HG02970 (cell line): ENCODE results near the gene TNXB.
"Not testable (repeated sequence)": the region's sequence is repeated elsewhere in the genome, so short reads cannot be mapped to it uniquely, and the experiment has no call there.

ENCODE experiments used
- ATAC-seq: cut with Tn5 transposase; IDR thresholded peaks from one replicate; pipeline ENCODE4 v1.9.1; 2021; ENCODE audit warnings: mild to moderate bottlenecking, moderate library complexity, moderate number of reproducible peaks; ENCODE audit not compliant: unreplicated experiment, low FRiP score

The TNXB gene

DNA sequence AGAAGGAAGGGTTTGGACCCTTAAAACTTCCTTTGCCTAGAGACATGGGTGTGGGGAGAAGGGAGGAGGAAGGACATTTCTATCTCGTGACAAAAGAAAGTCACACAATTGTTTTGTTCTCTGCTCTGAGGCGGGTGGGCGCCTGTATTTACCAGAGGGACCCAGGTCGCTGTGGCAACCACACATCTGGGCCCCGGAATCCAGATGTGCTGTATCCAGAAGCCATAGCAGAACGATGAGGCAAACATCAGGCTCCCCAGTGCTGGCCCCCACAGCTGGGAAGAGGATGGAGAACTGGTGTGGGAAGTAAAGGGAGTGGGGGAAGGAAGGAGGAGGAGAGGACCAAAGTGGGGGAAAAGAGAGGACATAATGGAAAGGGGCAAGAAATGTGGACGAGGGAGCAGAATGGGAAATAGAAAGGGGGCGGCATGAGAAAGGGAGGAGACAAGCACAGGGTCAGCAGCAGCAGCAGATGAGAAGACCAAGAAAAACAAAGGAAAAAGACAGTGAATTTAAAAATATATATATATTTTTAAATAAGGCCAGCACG lies 3.4 kb upstream of the TNXB start:
- no peak for ATAC-seq

DNA sequence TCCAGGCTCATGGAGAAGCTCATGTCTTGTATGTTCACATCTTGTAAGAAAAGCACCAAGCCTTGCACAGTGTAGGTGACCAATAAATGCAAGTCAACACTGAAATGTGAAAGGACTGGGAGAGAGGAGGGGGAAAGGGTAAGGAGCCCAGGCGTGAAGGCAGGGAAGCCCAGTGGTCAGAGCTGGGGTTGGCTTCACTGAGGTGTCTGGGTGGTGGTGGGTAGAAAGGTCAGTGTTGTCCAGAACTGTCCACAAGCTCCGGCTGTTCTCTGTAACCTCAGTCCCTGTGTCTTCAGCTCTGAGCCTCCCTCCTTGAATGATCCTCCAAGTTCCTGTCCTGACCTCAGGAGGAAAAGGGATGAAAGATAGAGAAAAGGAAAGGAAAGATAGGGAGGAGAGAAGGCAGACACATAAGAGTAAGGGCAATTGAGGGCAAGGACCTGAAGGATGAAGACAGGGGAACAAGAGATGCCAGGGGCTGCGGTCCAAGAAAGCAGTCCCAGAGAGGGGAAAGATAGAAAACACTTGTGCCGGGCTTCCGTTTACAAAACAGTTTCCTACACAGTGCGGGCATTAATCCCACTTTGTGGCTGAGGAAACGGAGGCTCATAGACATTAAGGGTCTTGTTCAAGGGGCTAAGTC lies 2.4 kb upstream of the TNXB start:
- ATAC-seq: no peak

DNA sequence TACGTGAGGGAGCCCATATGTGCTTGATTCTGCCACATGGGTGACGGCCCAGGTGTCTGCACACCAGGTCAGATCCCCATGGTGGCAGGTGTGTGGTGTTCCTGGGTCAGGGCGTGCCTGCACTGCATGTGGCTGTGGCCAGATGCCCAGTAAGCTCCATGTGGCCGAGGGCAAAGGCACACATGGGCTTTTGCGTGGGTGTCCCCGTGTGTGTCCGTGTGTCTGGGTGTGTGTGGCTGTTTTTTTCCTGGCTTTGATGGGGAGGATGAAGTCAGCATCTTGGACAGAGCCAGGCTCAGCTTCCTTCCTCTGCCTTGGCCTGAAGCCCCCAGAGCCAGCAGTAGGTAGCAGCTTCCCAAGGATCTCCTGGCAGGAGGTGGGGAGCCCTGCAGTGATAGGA lies 1.5 kb upstream of the TNXB start:
- no peak for ATAC-seq

GRCh38 chr6:32109765-32110160 lies 625 bp upstream of the TNXB start:
- no peak for ATAC-seq

DNA sequence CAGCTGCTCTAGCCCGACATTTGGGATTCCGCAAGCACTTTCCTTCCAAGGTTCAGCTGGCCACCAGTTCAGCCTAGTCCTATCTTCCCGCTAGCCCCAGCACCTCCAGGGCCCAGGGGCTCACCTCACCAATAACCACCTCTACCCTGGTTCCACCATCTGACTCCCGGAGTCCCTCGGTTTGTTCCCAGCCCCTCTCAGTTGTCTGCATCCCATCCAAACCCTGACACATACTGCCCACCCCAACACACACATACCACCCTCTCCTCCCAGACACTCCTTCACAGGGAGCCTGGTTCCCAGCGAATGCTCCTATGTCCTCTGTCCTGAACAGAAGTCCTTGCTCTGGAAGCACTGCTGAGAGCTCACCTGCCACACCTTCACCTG lies 418 bp downstream of the TNXB start:
- ATAC-seq: no peak

DNA sequence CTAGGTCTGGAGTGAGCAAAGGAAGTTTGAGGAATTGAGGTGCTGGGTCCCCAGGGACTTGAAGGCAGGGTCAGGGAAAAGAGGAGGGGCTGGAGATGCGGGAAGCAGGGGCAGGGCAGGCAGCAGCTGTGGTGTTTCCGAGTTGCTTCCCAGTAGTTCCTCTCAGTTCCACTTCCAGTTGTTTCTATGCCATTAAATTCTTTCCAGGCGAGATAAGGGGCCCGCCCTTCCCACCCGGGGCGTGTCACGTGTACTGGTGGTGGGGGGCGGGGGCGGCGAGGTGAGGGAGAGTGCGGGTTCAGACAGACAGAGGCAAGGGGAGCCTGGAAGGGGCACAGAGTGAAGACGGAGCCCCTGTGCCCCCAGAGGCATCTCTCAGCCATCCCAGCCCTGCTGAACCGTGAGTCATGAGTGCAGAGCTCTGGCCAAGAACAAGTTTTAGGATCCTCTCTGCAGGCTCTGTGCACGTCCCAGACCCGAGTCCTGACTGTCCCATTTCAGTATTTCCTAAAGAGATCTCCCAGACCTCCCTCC lies 977 bp downstream of the TNXB start:
- no peak for ATAC-seq

DNA sequence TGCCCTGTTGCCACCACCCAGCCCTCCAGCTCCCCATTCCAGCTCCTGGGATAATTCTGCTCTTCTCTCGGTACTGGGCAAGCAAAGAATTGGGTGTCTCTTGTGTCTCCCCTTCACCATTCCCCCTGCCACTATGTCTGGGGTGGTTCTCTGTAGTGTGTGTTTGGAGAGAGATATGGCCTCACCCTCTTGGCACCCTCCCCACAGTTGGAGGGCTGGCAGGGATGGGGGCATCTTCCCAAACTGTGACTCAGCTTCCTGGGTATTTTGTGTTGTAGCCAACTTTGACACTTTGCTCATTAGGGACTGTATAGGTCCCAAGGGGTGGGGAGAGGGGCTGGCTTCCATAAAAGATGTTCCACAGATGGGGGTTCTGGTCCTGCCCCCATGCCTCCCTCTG lies 1.7 kb downstream of the TNXB start:
- no peak for ATAC-seq

- ATAC-seq: no peak
Measured at GRCh38 chr6:32105433-32105832, 3.7 kb downstream of the TNXB start.

GRCh38 chr6:32102255-32102654 lies 6.9 kb downstream of the TNXB start:
- no peak for ATAC-seq

DNA sequence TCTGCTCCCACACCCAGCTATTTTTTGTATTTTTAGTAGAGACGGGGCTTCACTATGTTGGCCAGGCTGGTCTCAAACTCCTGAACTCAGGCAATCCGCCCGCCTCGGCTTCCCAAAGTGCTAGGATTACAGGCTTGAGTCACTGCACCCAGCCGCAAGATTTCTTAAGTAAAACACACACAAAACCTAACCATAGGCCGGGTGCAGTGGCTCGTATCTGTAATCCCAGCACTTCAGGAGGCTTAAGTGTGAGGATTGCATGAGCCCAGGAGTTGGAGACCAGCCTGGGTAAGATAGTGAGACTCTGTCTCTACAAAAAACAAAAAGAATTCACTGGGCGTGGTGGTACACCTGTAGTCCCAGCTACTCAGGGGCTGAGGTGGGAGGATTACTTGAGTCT lies 8.9 kb downstream of the TNXB start:
- ATAC-seq: not testable (repeated sequence)

DNA sequence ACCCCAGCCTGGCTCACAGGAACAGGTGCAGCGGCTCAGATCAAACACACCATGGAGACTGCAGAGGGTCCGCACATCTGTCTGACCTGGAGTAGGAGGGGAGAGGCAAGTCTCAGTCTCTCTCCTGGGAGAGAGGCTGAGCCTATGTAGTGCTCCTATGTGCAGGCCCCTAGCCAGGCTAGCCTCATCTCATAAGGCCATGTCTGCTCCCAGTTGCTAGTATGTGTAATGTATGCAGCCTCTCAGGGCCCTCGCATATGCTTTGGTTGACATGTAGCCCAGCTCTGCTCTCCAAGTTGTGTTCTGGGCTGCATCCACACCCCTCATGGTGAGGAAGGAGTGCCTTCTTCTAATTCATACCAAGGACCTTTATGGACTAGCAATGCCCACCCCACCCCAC lies 11.8 kb downstream of the TNXB start:
- no peak for ATAC-seq

DNA sequence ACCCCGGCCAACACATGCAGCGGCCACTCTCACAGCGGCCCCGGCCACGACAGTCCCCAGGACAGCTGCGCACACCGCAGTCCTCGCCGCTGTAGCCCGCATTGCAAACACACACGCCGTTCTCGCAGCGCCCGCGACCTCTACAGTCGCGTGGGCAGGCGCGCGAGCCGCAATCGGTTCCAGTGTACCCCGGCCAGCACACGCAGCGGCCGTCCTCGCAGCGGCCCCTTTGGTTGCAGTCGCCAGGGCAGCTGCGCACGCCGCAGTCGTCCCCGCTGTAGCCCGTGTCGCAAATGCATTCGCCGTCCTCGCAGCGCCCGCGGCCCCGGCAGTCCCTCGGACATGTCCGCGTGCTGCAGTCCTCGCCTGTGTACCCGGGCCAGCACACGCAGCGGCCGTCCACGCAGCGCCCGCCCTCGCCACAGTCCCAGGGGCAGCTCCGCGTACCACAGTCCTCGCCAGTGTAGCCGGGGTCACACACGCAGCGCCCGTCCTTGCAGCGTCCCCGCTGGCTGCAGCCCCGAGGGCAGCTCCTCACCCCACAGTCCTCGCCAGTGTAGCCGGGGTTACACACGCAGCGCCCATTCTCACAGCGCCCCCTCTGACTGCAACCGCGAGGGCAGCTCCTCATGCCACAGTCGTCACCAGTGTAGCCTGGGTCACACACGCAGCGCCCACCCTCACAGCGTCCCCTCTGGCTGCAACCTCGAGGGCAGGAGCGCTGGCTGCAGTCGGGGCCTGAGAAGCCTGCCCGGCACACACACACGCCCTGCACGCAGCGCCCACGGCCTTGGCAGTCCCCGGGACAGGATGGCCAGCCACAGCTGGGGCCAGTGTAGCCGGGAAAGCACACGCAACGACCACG lies 12.5 kb downstream of the TNXB start:
- ATAC-seq: no peak

DNA sequence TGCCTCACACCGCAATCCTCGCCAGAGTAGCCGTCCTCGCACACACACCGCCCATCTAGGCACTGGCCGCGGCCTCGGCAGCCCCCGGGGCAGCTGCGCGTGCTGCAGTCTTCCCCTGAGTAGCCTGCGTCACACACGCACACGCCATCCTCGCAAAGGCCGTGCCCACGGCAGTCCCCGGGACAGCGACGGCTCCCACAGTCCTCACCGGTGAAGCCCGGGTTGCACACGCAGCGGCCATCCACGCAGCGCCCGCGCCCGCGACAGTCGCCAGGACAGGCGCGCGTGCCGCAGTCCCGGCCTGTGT lies 13.1 kb downstream of the TNXB start:
- ATAC-seq: no peak

GRCh38 chr6:32095338-32096086 lies 13.6 kb downstream of the TNXB start:
- no peak for ATAC-seq

GRCh38 chr6:32092760-32093497 lies 16.2 kb downstream of the TNXB start:
- ATAC-seq: no peak

DNA sequence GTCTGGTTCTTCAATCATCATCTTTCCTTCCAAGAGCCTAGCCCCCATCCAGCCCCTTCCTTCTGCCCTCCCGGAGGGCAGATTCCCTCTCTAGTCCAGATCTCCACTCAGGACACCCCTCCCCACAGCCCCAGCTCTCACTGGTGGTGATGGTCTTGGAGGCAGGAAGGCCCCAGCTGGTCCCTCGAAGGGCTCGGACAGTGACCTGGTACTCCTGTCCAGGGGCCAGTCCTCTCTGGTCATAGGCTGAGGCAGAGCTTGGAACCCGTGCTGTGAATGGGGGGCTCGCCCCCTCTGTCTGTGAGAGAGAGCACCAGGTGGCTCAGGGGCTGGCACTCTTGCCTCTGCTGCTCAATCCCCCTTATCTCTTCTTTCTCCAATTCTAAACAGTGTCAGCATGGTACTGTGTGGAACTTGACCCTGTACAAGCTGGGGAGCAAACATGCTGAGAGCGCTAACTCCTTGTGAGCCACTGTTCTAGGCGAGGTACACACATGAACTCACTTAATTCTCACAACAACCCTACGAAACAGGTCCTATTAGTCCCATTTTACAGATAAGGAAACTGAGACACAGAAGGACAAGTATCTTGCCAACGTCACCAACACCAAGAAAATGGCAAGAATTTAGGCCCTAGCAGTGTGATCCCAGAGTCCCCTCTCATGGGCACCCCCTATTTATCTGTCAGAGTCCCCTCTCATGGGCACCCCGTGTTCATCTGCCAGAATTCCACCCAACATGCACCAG lies 19.9 kb downstream of the TNXB start:
- no peak for ATAC-seq

DNA sequence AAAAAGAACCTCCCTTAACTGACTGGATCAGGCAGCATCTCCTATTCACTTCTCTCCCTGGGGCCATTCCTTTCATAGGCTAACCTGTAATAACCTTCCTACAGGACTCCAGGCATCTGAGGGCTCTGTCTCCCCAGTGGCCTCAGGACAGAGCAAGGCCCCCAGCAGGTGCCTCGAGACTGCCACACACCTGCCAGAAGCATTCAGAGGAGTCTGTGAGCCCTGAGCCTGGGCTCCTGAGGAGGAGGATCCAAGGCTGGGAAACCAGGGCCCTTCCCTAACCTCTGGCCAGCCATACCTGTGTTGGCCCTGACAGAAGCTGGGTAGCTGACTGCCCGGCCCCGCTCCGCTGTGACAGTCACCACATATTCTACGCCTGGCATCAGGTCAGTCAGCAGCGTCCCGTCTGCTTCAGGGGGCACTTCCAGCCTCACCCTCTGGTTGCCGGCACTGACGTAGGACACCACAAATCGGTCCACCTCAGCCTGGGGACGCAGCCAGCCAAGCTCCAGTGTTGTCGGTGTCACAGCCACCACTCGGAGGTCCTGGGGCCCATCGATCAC lies 20.6 kb downstream of the TNXB start:
- ATAC-seq: no peak

GRCh38 chr6:32087574-32088486 lies 21.3 kb downstream of the TNXB start:
- ATAC-seq: no peak
